K562 (cell line): ENCODE data around the gene KLRC3. TPM values are rescaled to one million over a fixed set of nuclear protein-coding genes. Genes with fewer than 3 reads are reported as not detected.

ENCODE experiments used
- ARID3B ChIP-seq: fragments of 250-450 bp; sonication (Bioruptor Pico); IDR thresholded peaks from 2 replicates; pipeline ENCODE4 v1.4.0; 2020; ENCODE audit warnings: borderline replicate concordance
- CHD4 ChIP-seq: fragments of 200-600 bp; sonication (generic); IDR thresholded peaks from 3 replicates; pipeline ENCODE4 v1.6.1; 2012; ENCODE audit warnings: low read depth, mild to moderate bottlenecking, mixed read lengths, low read length, inconsistent platforms; ENCODE audit not compliant: insufficient read depth, insufficient replicate concordance, poor library complexity, severe bottlenecking
- CUX1 ChIP-seq: fragments of 200-800 bp; sonication (Bioruptor generic); IDR thresholded peaks from 2 replicates; pipeline ENCODE4 v1.6.1; 2016; ENCODE audit warnings: missing genetic modification characterization, missing compliant biosample characterization
- DNMT1 ChIP-seq: fragments of 450-650 bp; IDR thresholded peaks from 2 replicates; pipeline ENCODE4 v1.6.1; 2016; ENCODE audit warnings: antibody characterized with exemption, mild to moderate bottlenecking
- FOXJ2 ChIP-seq: fragments of 200-800 bp; sonication (Bioruptor generic); IDR thresholded peaks from 2 replicates; pipeline ENCODE4 v1.6.1; 2016; ENCODE audit warnings: missing genetic modification characterization, missing compliant biosample characterization
- FOXK2 ChIP-seq, 2 experiments: fragments of 450-650 bp; IDR thresholded peaks in 1 of 2; conservative IDR thresholded peaks in 1 of 2; 2 replicates each; pipeline ENCODE4 v1.6.1; 2016; ENCODE audit warnings: low read depth in 2 of 2, mild to moderate bottlenecking in 1 of 2
- HDAC2 ChIP-seq: fragments of 450-650 bp; IDR thresholded peaks from 2 replicates; pipeline ENCODE4 v1.6.1; 2016; ENCODE audit warnings: mild to moderate bottlenecking
- KLF10 ChIP-seq: fragments of 250-450 bp; sonication (Bioruptor Pico); IDR thresholded peaks from 2 replicates; pipeline ENCODE4 v1.6.1; 2021; ENCODE audit warnings: matching md5 sums
- MLLT1 ChIP-seq, 2 experiments: fragments of 450-650 bp; IDR thresholded peaks; 2 replicates each; pipeline ENCODE4 v1.6.1; 2016
- POLR2AphosphoS5 ChIP-seq: IDR thresholded peaks from 2 replicates; pipeline ENCODE4 v1.6.1; 2011; ENCODE audit warnings: mild to moderate bottlenecking, low read depth, low read length, moderate library complexity; ENCODE audit not compliant: control insufficient read depth, insufficient read depth
- SAFB ChIP-seq: fragments of 200-400 bp; formaldehyde crosslinking; IDR thresholded peaks from 2 replicates; pipeline ENCODE4 v1.6.1; 2017; ENCODE audit warnings: low read depth, low read length, borderline replicate concordance
- SRSF1 ChIP-seq: fragments of 200-400 bp; formaldehyde crosslinking; IDR thresholded peaks from 2 replicates; pipeline ENCODE4 v1.6.1; 2017; ENCODE audit warnings: mild to moderate bottlenecking, low read depth, low read length, moderate library complexity
- ZNF282 ChIP-seq: sonication (generic); formaldehyde crosslinking; IDR thresholded peaks from 2 replicates; pipeline ENCODE4 v1.8.1; 2023; ENCODE audit warnings: missing genetic modification reagents
- polyA plus RNA-seq, 8 experiments: library from polyadenylated mRNA; depleted of rRNA in 4 of 8; stranded (reverse) in 5 of 8; unstranded in 3 of 8; fragments of >200 nt; fragmentation: Nextera tagmentation in 2 of 8; fragmentation: Illumina TruSeq in 1 of 8; extraction: Ambion mirVana in 2 of 8; extraction: Trizol in 1 of 8; gene quantifications; 2 replicates each; pipeline versions ENCODE4 v1.2.1 to v1.2.3, GENCODE V29; 2011 to 2014; ENCODE audit warnings: inconsistent platforms in 1 of 8, missing spikeins in 1 of 8
- total RNA-seq, 7 experiments: library from RNA; depleted of rRNA in 6 of 7; stranded (reverse); fragments of >200 nt in 6 of 7; fragmentation: Illumina TruSeq in 2 of 7; extraction: Trizol in 2 of 7; gene quantifications; 2 replicates each; pipeline versions ENCODE4 v1.2.1 to v1.2.3, GENCODE V29; 2011 to 2021; ENCODE audit warnings: low replicate concordance in 1 of 7
- TF ChIP-seq, protein P1 (sequence below), 3 experiments: IDR thresholded peaks in 2 of 3; conservative IDR thresholded peaks in 1 of 3; 2 replicates each; pipeline ENCODE4 v1.5.1; 2011 to 2012; ENCODE audit warnings: low read length in 3 of 3, mild to moderate bottlenecking in 3 of 3, control low read depth in 2 of 3, improper control_type of control experiment in 1 of 3, inconsistent platforms in 1 of 3, low read depth in 1 of 3, mixed read lengths in 1 of 3, moderate library complexity in 1 of 3; ENCODE audit not compliant: insufficient read depth in 2 of 3
- TF ChIP-seq, protein P2 (sequence below): sonication (generic); IDR thresholded peaks from 2 replicates; pipeline ENCODE4 v1.6.1; 2016

The KLRC3 gene
- total and polyA plus RNA-seq, 9 of the 15 experiments (the other 6 are each of a cell fraction or from before 2014, with no cell fraction given): 0.09 to 0.32 (median 0.18) TPM; not detected in 5

DNA sequence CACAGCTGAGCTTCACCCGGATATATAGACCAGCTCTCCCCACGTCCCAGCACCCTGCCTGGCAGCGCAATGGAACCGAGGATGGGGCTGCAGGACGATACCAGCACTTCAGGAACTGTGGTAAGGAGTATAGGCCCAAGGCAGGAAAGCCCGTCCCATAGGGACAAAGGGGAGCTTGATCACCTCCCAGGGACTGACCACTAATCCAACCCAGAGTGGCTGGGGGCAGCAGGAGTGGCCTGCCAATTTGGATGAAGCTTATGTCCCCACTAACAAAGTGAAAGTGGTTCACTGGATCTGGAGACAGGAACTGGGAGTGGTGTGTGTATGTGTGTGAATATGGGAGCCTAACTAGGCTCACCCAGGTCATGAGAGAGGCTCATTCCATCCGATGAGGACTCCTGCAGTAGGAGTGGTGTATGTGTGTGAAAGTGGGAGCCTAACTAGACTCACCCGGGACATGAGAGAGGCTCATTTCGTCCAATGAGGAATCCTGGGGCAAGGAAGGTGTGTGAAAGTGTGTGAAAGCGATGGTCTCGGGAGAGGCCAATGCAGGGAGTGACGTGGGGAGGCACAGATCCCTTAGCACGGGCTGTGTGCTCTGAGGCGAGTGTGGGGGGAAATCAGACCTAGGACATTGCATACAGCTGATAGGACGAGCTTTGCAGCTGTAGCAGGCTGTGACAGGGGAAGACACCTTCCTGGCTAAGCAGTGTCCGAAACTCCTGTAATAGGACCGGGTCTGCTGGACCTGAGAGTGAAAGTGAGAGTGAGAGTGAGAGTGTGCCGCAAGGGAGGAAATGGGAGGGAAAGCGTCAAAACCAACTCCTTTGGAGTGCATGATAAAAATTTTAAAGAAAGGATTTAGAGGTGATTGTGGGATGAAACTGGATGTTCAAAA is 56.2 kb downstream of the KLRC3 start (continued):
- TF ChIP-seq CUX1: no peak
- TF ChIP-seq CHD4: no peak
- no peak for TF ChIP-seq FOXK2 (conservative IDR thresholded peaks at IDR 0.05 in 1 of 2, IDR thresholded peaks at IDR 0.05 in 1 of 2; ENCODE audit: low read depth in 2 of 2)
- no peak for TF ChIP-seq FOXJ2
- no peak for TF ChIP-seq ARID3B (CRISPR knock-in tag)
- TF ChIP-seq SAFB: no peak
- no peak for TF ChIP-seq SRSF1
- TF ChIP-seq, protein P1, sequence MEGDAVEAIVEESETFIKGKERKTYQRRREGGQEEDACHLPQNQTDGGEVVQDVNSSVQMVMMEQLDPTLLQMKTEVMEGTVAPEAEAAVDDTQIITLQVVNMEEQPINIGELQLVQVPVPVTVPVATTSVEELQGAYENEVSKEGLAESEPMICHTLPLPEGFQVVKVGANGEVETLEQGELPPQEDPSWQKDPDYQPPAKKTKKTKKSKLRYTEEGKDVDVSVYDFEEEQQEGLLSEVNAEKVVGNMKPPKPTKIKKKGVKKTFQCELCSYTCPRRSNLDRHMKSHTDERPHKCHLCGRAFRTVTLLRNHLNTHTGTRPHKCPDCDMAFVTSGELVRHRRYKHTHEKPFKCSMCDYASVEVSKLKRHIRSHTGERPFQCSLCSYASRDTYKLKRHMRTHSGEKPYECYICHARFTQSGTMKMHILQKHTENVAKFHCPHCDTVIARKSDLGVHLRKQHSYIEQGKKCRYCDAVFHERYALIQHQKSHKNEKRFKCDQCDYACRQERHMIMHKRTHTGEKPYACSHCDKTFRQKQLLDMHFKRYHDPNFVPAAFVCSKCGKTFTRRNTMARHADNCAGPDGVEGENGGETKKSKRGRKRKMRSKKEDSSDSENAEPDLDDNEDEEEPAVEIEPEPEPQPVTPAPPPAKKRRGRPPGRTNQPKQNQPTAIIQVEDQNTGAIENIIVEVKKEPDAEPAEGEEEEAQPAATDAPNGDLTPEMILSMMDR (IDR thresholded peaks at IDR 0.05 in 2 of 3, conservative IDR thresholded peaks at IDR 0.05 in 1 of 3; ENCODE audit: insufficient read depth in 2 of 3, low read depth in 1 of 3, low read length in 3 of 3): no peak
- no peak for TF ChIP-seq HDAC2
- no peak for TF ChIP-seq KLF10 (CRISPR knock-in tag)
- TF ChIP-seq, protein P2, sequence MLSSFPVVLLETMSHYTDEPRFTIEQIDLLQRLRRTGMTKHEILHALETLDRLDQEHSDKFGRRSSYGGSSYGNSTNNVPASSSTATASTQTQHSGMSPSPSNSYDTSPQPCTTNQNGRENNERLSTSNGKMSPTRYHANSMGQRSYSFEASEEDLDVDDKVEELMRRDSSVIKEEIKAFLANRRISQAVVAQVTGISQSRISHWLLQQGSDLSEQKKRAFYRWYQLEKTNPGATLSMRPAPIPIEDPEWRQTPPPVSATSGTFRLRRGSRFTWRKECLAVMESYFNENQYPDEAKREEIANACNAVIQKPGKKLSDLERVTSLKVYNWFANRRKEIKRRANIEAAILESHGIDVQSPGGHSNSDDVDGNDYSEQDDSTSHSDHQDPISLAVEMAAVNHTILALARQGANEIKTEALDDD: peak; percentile 69
- no peak for TF ChIP-seq DNMT1
- TF ChIP-seq MLLT1 (IDR thresholded peaks at IDR 0.05): no peak
- peak; percentile 30; the same call in 1 of the 2 replicates for TF ChIP-seq POLR2AphosphoS5
- TF ChIP-seq ZNF282 (CRISPR knock-in tag): no peak
